GM18951 (cell line): ENCODE measurements around the gene LPIN1.

Experiments used
- POLR2A ChIP-seq: IDR thresholded peaks from 4 replicates; pipeline ENCODE4 v1.6.1; 2011; ENCODE audit warnings: mild to moderate bottlenecking; ENCODE audit not compliant: insufficient read length, insufficient read depth; ENCODE audit errors: extremely low read depth
- in situ Hi-C: fragments of 300-500 bp; cut with MboI; formaldehyde crosslinking; loops from one replicate; pipeline ENCODE4 v1.12.0; 2022; ENCODE audit warnings: low sequenced_read_pairs, mixed read lengths, inconsistent platforms; ENCODE audit not compliant: unreplicated experiment

LPIN1 gene

DNA sequence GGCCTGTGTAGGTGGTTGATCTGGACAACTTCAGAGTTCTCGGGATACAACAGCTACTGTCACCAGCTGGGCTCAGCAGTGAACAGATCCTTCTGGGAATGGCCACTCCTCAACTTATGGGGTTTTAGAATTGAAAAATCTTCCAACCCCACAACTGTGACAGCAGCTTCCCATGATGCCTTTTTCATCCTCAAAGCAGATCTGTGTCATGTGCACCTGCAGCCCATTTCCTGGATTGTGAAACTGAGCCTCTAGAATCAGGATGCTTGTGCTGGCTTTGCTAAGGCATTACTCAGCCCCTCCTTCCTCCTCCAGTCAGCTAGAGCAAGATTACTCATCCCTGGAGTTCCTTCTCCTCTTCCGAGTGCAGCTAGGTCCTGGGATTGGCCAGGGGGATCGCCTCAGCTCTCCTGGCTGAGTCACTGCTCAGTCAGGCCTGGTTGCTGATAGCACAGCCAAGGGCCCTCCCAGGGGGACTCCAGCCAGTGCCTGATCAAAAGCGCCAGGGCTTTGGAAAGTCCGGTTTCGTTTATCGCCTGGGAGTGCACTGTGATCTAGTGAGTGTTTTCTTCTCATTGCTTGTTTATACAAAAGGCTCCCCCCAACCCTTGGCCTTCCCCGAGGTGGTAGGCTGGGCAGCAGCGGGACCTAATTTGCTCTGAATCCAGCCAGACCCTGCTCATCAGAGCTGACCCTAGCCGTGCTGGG is 2.4 kb upstream of the LPIN1 start:
- in situ Hi-C loops: no loop called here
- no peak for TF ChIP-seq POLR2A

DNA sequence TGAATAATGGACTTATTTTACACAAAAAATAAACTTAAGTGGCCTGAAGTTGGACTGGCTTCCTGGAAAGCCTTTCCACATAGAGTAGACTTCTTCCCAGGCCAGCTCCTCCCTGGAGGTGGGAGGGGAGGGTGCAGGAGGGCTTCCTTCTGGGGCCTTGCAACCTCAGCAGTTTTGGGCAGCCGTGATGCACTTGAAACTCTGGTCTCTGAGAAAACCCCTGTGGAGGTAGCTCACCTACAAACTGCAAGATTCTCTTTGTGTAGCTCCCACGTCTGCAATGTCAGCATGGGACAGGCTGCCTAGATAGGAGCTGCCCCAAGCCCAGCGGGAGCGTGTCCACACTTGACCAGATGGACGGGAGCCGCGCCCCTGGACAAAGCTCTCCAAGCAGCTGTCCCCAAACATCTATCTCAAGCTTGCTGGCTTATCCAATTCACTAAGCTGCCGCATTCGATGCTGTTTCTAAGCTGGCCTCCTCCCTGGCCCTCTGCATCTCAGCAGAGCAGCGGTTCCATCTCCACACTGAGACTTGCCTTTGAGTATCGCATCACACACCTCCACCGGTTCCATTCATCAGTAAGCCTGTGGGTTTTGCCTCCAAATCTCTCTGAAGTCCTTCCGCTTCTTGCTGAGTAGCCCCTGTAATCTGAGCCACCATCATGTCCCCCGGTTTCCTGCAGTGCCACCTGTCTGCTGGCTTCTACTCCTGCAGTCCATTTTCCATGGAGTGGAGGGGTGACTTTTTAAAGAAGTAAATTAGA is 1.6 kb upstream of the LPIN1 start:
- TF ChIP-seq POLR2A: no peak
- in situ Hi-C loops: no loop called here

DNA sequence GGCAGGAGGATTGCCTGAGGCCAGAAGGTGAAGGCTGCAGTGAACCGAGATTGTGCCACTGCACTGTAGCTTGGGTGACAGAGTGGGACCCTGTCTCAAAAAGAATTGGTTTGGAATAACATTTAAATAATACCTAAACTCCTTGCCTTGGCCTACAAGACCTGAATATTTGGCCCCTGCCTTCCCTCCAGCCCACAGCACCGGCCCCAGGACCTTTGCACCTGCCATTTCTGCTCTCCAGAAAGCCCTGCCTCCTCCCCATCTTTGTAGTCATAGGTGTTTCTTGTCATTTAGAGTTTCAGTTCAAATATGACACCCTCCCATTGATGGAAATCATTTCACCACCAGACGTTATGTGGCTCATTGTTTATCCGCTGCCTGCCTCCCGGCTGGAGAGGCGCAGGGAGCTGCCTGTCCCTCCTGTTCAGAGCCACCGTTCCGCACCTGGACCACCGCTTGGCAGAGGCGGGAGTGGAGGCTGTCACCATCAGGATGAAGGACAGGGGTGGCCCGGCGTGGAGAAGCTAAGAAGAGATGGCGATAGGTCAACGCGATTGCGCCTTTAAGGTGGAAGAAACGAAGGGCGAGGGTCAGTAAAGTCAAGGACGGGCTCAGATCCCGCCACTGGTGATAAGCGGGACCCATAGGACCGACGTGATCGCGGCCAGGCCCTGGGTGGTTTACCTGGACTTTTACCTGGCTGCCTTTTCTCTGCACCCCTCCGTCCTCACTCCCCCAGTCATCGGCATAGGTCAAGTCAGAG is 638 bp upstream of the LPIN1 start:
- TF ChIP-seq POLR2A: no peak
- in situ Hi-C loops: no loop called here

DNA sequence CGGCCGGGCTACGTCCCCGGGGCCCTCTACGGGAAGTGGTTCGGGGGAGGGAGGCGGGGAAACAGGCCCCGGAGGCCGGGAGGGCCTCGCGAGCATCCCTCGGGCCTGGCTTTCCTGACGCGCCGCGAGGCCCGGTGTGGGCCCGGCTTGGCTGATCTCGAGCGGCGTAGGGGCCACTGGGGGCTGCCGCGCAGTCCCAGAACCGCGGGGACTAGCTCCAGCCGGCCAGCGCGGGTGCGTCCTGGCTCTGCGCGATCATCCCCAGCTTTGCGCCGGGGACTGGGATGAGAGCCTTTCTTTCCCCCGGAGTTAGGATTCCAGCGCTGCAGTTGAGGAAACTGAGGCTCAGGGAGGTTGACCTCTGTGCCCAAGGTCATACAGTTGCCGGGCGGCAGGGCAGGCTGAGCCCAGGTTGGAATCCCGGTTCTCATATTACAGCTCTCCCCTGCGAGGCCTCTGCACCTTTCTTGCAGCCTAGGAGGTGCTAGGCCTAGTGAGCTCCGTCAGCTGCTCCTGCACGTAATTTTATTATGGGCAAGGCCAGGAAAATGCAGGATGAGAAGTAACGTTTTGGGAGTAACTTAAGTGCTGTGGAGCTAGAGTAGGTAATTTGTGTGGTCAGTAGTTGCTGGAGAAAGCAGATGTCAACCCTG is 501 bp downstream of the LPIN1 start:
- in situ Hi-C loops: no loop called here
- no peak for TF ChIP-seq POLR2A

DNA sequence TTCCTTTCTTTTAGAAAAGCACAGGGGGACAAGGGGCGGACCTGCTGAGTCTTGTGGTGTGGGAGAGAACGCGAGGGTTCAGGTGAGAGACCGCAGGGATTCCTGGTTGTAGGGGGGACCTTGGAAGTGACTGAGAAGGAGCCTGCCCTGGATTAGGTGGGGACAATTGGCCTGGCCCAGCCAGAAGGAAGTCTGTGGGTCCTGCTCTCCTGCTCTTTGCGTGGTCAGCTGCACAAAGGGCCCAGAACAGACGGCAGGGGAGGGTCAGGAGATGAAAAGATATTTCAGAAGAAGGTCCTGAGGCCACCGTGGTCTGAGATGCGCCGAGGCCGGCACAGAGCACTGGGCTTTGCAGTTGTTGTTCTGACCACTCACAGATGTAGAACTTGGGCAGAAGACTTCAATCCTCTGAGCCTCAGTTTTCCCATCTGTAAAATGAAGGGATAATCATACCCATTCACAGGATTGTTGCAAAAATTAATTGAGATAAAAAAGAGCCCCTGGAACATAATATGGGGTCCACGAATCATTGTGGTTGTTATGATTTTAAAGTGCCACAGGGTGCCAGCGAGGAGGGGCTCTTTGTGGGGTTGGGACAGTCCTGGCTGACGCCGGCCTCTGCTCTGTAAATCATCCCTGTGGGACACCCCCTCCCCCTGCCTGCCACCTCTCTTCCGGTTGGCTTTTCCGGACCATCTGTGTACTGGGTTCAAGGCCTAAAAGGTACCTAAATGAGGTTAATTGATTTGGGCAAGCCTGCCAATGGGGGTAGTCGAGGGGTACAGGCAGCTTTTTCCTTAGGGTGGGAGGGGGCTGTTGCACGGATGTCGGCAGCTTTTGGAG is 1.8 kb downstream of the LPIN1 start:
- in situ Hi-C loops: no loop called here
- no peak for TF ChIP-seq POLR2A

DNA sequence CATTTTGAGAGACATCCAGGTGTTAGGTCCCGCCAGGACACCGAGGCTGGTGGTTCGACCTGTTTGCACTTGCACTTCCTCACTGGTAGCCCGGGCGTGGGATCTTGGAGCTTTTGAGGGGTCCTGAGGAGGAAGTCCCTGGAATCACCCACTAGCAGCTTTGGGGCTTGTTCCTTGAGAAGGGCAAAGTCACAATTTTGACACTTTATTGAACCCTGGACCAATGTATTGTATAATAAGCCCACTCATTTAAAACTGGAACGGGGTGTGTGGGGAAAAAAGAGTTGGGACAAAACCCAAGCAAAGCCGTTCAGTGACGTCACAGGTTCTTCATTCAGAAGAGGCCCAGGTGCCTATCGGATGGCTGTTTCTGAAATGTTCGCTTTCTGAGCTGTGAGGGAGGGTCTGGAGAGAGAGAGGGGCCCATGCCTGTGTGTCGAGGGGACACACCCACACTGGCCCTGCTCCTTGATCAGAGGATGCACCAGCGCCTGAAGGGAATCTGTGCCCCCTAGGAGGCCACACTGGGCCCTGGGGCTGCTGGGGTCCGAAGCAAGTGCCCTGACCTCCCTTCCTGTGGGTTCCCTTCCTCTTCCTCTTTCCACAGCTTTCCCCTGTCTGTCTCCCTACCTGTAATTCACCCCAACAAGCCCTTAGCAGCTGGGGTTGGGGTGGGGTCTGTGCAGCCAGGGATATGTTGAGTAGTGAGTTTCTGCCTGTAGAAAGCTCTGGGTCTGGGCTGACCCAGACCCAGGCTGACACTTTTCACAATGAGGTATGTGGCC is 2.6 kb downstream of the LPIN1 start:
- peak; percentile 26 for TF ChIP-seq POLR2A
- in situ Hi-C loops: no loop called here

DNA sequence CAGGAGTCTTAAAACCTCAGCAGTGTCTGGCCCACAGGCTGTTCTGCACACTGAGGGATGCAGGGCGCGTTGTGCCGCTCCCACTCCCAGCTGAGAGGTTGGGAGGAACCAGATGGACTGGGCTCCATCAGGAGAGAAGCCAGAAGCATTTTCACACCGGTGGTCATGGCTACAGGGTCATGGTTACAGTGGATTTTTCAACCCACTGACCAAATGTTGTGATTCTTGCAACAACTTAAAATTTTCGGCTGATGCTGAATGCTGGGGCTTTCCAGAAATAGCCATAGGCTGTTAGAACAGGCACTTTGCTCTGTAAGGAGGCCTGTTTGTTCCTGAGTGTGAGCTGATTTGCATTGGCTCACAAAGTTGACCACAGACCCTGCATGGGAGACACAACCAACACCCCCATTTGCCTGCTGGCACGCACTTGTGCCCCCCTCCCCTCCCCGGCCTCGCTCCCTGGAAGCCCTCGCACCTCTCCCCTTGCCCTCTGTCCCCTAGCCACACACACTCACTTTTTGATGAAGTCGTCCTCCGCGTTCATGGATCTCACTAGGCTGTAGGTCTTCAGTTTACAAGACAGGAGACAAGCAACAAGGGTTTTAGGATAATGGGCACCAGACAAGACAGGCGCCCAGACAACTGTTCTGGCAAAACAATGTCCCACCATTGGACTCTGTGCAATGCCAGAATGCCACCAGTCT is 3.4 kb downstream of the LPIN1 start:
- TF ChIP-seq POLR2A: peak; percentile 10
- in situ Hi-C loops: no loop called here

DNA sequence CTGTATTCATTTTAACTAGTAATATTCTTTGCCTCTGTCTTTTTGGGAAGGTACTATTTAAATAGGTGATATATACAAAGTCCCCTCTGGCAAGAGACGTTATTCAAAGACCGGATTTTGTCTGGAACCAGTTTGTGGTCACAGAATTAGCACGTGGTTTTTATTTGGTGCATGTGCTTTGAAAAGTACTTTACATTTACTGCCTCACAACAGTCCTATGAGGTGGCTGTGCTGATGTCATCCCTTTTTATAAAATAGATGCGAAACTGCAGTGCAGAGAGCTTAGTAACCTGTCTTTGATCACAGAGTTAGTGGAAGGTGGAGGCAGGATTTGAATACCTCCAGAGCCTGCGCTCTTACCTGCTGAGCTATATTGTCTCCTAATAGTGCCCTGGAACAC is 4.0 kb downstream of the LPIN1 start:
- in situ Hi-C loops: no loop called here
- TF ChIP-seq POLR2A: no peak

DNA sequence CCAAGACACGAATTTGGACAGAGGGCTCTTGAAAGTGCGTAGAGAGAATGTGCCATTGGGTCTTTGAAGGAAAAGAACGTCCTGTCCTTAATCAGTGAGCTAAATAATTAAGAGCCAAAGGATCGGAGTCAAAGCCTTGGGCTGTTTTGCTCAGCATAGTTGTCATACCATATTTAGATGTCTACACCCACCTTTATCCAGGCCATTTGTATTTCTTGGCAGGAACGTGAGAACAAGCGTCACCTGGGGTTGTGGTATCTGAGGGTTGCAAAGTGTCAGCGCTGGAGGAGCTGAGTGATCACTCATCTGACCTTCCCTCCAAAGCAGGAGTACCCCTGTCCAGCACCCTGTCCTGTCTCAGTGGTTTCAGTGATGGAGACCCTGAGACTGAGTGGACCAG is 4.5 kb downstream of the LPIN1 start:
- TF ChIP-seq POLR2A: no peak
- in situ Hi-C loops: no loop called here

DNA sequence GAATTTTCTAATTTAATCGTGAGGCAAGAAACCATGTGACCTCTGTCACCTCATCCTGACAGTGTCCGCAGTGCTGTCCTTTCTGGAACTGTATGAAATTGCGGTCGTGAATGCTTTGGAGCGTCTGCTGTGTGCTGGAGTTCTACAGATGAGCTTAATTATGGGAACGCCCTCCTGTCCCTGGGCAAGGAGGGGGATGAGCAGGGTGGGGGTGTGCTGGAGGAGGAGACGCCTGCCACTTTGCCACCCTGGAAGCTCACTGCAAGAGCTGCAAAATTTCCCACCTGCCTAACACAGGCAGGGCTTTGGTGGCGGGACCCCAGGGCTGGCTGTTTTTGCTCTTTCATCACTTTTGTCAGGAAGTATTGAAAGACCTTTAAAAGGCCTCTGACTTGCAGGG is 6.5 kb downstream of the LPIN1 start:
- in situ Hi-C loops: no loop called here
- TF ChIP-seq POLR2A: no peak

DNA sequence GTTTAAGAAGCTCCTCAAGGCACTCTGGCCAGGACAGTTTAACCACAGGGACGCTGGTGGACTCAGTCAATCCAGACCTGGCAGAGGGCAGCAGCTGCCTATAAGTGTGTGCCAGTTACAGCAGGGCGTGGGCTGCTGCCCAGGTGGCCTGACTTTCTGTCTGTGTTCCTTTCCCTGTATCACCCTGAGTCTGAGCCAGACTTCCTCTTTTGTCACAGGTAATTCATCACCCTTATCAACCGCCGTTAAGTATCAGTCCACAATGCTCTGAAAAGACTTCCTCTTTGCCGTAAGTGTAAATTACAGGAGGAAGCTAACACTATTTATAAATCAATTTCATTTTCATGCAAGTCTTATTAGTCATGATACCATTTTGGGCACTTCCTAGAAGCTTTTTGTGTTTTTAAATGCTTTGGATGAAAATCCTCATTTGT is 7.0 kb downstream of the LPIN1 start:
- in situ Hi-C loops: no loop called here
- no peak for TF ChIP-seq POLR2A
